Progenitor cell of endocrine pancreas (in vitro differentiated cells): ENCODE data around the gene SPC24. TPM values are rescaled to one million over a fixed set of nuclear protein-coding genes. Genes with fewer than 3 reads are reported as not detected.

ENCODE experiments used
- DNase-seq: peaks from one replicate; pipeline ENCODE4 v3.0.0; 2021; ENCODE audit warnings: low spot score; ENCODE audit not compliant: unreplicated experiment
- H3K27ac Mint-ChIP-seq: 2 replicates; pipeline ENCODE4 v1.8.0; 2021; ENCODE audit warnings: mild to moderate bottlenecking, moderate library complexity, mixed read lengths
- H3K27me3 Mint-ChIP-seq: 2 replicates; pipeline ENCODE4 v1.8.0; 2021; ENCODE audit warnings: mixed read lengths
- H3K36me3 Mint-ChIP-seq: 2 replicates; pipeline ENCODE4 v1.8.0; 2022; ENCODE audit warnings: mixed read lengths; ENCODE audit not compliant: insufficient read depth
- H3K4me1 Mint-ChIP-seq: 2 replicates; pipeline ENCODE4 v1.8.0; 2021; ENCODE audit warnings: low read depth, mixed read lengths
- H3K4me3 Mint-ChIP-seq: 2 replicates; pipeline ENCODE4 v1.8.0; 2021; ENCODE audit warnings: low read depth, mild to moderate bottlenecking, moderate library complexity, mixed read lengths
- H3K9me3 Mint-ChIP-seq: 2 replicates; pipeline ENCODE4 v1.8.0; 2021; ENCODE audit warnings: low read depth, mixed read lengths
- CTCF ChIP-seq: fragments of 200-600 bp; sonication (generic); IDR thresholded peaks from one replicate; pipeline ENCODE4 v1.5.0; 2021; ENCODE audit warnings: antibody characterized with exemption, mild to moderate bottlenecking; ENCODE audit not compliant: unreplicated experiment
- total RNA-seq: library from RNA; stranded (reverse); gene quantifications from 2 replicates; pipeline ENCODE4 v1.2.1, GENCODE V29; 2021

Gene SPC24
- total RNA-seq, 1 donor from 2014 or later = 24.3 TPM

DNA sequence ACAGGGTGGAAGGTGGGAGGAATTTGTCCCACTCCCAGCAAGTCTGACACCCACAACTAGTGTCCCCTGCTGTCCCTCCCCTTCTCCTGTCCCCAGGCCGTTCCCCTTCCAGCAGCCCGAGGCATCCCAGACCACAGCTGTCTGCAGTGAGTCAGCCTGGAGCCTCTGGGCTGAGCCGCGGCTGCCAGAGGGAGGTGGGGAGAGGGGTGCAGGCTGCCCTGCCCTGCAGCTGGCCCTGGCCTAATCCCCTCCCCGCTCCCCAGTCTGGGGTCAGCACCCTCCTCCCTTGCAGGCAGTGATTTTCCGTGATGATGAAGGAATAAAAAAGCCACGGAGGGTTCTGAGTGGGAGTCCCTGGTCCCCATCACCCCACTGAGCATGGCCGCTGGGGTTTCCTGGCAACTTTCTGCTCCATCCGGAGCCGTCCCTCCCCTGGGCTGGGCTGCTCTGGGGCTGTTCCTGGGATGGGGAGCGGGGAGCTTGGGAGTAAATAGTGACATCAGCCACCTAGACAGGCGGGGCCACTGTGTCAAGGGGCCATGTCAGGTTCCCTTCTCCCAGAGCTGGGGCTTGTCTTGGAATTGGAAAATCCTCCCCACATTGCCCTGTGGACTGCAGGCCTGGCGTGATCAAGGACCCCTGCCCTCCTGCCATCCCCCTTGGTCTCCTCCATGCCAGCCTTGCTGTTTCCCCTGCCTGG lies 16.8 kb downstream of the SPC24 start:
- no peaks in the 10 kb centered on the region for H3K36me3 Mint-ChIP-seq
- no peak for DNase-seq
- H3K4me3 Mint-ChIP-seq = no peak overlapping the region
- no peak for TF ChIP-seq CTCF
- H3K27me3 Mint-ChIP-seq = no peaks in the 10 kb centered on the region
- peak overlapping the region; percentile 77 for H3K27ac Mint-ChIP-seq
- H3K4me1 Mint-ChIP-seq = peaks cover 11% of the 10 kb centered on the region
- H3K9me3 Mint-ChIP-seq = no peaks in the 10 kb centered on the region

DNA sequence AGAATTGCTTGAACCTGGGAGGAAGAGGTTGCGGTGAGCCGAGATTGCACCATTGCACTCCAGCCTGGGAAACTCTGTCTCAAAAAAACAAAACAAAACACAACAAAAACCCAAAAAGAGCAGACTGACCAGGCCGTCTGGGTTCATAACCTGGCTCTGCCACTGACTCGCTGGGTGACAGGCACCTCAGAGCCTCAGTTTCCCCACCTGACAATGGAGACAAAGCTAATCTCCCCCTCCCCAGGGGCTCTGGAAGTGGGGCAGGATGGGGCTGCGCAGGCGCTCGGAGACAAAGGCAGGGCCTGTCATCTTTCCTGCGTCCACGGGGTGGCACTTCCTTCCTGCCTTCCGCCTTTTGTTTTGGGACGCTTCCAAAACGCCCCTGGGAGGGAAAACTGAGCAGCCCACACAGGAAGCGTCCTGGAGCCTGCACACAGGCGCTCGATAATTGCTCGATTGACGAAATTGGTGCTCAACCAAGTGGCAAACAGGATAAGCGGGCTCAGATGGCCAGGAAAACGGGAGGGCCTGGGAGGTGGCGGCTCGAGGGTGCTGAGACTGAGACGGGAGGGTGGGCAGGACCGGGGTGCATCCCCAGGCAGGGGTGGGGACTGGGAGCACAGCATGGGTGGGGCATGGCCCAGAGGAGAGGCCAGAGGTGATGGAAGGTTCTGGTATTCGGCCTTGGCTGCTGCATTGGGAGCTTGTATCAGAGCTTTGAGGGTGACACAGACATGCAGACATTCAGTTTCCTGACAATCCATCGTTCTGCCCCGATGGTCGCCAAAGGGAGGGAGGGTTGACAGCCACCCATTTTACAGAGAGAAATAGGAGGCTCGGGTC lies 17.8 kb downstream of the SPC24 start:
- Mint-ChIP-seq H3K9me3 (no peaks in the 10 kb centered on the region), H3K27me3 (no peaks in the 10 kb centered on the region), H3K4me1 (peaks cover 11% of the 10 kb centered on the region), H3K27ac (peak overlapping the region; percentile 76), H3K36me3 (peaks cover 2% of the 10 kb centered on the region), H3K4me3 (peak overlapping the region; percentile 78)
- peak; percentile 42 for DNase-seq
- TF ChIP-seq CTCF = peak; percentile 59

- no peak for TF ChIP-seq CTCF
- H3K9me3 Mint-ChIP-seq = no peaks in the 10 kb centered on the region
- H3K27ac Mint-ChIP-seq = peak overlapping the region; percentile 46
- no peaks in the 10 kb centered on the region for H3K27me3 Mint-ChIP-seq
- H3K36me3 Mint-ChIP-seq = peaks cover 4% of the 10 kb centered on the region
- no peak for DNase-seq
- H3K4me1 Mint-ChIP-seq = peaks cover 10% of the 10 kb centered on the region
- no peak overlapping the region for H3K4me3 Mint-ChIP-seq
Measured at GRCh38 chr19:11136400-11137101, 19.0 kb downstream of the SPC24 start.

- no peak for DNase-seq
- H3K27me3 Mint-ChIP-seq = no peaks in the 10 kb centered on the region
- H3K4me1 Mint-ChIP-seq = peaks cover 3% of the 10 kb centered on the region
- H3K36me3 Mint-ChIP-seq = peaks cover 22% of the 10 kb centered on the region
- no peaks in the 10 kb centered on the region for H3K9me3 Mint-ChIP-seq
- no peak overlapping the region for H3K4me3 Mint-ChIP-seq
- no peak for TF ChIP-seq CTCF
- peak overlapping the region; percentile 69 for H3K27ac Mint-ChIP-seq
Measured at GRCh38 chr19:11131471-11131870, 24.1 kb downstream of the SPC24 start.

GRCh38 chr19:11130824-11131455 lies 24.6 kb downstream of the SPC24 start:
- peak; percentile 74 for TF ChIP-seq CTCF
- peak; percentile 80 for DNase-seq
- Mint-ChIP-seq H3K4me1 (peaks cover 3% of the 10 kb centered on the region), H3K36me3 (peaks cover 25% of the 10 kb centered on the region), H3K27me3 (no peaks in the 10 kb centered on the region), H3K9me3 (no peaks in the 10 kb centered on the region), H3K4me3 (no peak overlapping the region), H3K27ac (peak overlapping the region; percentile 80)
